WTC11 (cell line): ENCODE data around the gene SLC2A4RG. TPM values are rescaled to one million over a fixed set of nuclear protein-coding genes. Genes with fewer than 3 reads are reported as not detected.
"Not testable (repeated sequence)": the region's sequence is repeated elsewhere in the genome, so short reads cannot be mapped to it uniquely, and the experiment has no call there.

Experiments used
- ATAC-seq: fragments of 200-7000 bp; cut with Tn5 transposase; 2 replicates; pipeline ENCODE4 v1.10.0; 2021; ENCODE audit warnings: mild to moderate bottlenecking, moderate library complexity
- CTCF ChIA-PET: fragments of 300-600 bp; sonication (Branson Sonifier 250); formaldehyde crosslinking; loops from one replicate; lab custom pipeline; 2021; ENCODE audit warnings: antibody characterized with exemption; lab: Charles Lee
- POLR2A ChIA-PET: fragments of 350-600 bp; sonication (Branson Sonifier 250); formaldehyde crosslinking; loops from one replicate; lab custom pipeline; 2021; ENCODE audit warnings: antibody characterized with exemption; lab: Charles Lee
- DNase-seq: peaks from one replicate; pipeline ENCODE4 v3.0.0; 2021; ENCODE audit warnings: low spot score
- H3K27ac Mint-ChIP-seq: 2 replicates; pipeline ENCODE4 v1.8.0; 2021; ENCODE audit warnings: mixed read lengths
- H3K27me3 Mint-ChIP-seq: 2 replicates; pipeline ENCODE4 v1.8.0; 2021; ENCODE audit warnings: low read depth, mild to moderate bottlenecking, moderate library complexity, mixed read lengths
- H3K36me3 Mint-ChIP-seq: 2 replicates; pipeline ENCODE4 v1.8.0; 2021; ENCODE audit warnings: mixed read lengths
- H3K4me1 Mint-ChIP-seq: 2 replicates; pipeline ENCODE4 v1.8.0; 2022; ENCODE audit warnings: mixed read lengths
- H3K4me3 Mint-ChIP-seq: 2 replicates; pipeline ENCODE4 v1.8.0; 2021; ENCODE audit warnings: mild to moderate bottlenecking, moderate library complexity, mixed read lengths
- H3K9me3 Mint-ChIP-seq: 2 replicates; pipeline ENCODE4 v1.8.0; 2021; ENCODE audit warnings: mixed read lengths
- CBFB ChIP-seq: sonication (generic); formaldehyde crosslinking; IDR thresholded peaks from 2 replicates; pipeline ENCODE4 v1.8.1; 2022; ENCODE audit warnings: mild to moderate bottlenecking, low read depth, missing genetic modification reagents
- CREB1 ChIP-seq: sonication (generic); formaldehyde crosslinking; IDR thresholded peaks from 2 replicates; pipeline ENCODE4 v1.8.0; 2023; ENCODE audit warnings: mild to moderate bottlenecking, missing genetic modification reagents
- ETV6 ChIP-seq: sonication (generic); formaldehyde crosslinking; IDR thresholded peaks from 2 replicates; pipeline ENCODE4 v1.8.1; 2022; ENCODE audit warnings: mild to moderate bottlenecking, missing genetic modification reagents
- GABPB1 ChIP-seq: sonication (generic); formaldehyde crosslinking; IDR thresholded peaks from 2 replicates; pipeline ENCODE4 v1.8.1; 2023; ENCODE audit warnings: mild to moderate bottlenecking, missing genetic modification reagents
- GRHL2 ChIP-seq: fragments of 250-450 bp; sonication (Bioruptor Pico); IDR thresholded peaks from 2 replicates; pipeline ENCODE4 v1.8.0; 2022; ENCODE audit warnings: mild to moderate bottlenecking, moderate library complexity; ENCODE audit not compliant: insufficient replicate concordance, severe bottlenecking
- JAZF1 ChIP-seq: fragments of 250-450 bp; sonication (Bioruptor Pico); IDR thresholded peaks from 2 replicates; pipeline ENCODE4 v1.9.0; 2021; ENCODE audit warnings: moderate library complexity, mild to moderate bottlenecking, inconsistent platforms
- JUN ChIP-seq: sonication (generic); formaldehyde crosslinking; IDR thresholded peaks from 2 replicates; pipeline ENCODE4 v1.8.0; 2023; ENCODE audit warnings: mild to moderate bottlenecking, missing genetic modification reagents
- NR3C1 ChIP-seq: sonication (generic); formaldehyde crosslinking; conservative IDR thresholded peaks from 2 replicates; pipeline ENCODE4 v1.8.1; 2023; ENCODE audit warnings: low read depth, mild to moderate bottlenecking, missing genetic modification reagents
- SMAD3 ChIP-seq: sonication (generic); formaldehyde crosslinking; IDR thresholded peaks from 2 replicates; pipeline ENCODE4 v1.8.0; 2022; ENCODE audit warnings: missing genetic modification reagents, mild to moderate bottlenecking, borderline replicate concordance
- SOX15 ChIP-seq: fragments of 250-450 bp; sonication (Bioruptor Pico); IDR thresholded peaks from 2 replicates; pipeline ENCODE4 v1.9.0; 2021; ENCODE audit warnings: mild to moderate bottlenecking
- SP1 ChIP-seq: sonication (generic); formaldehyde crosslinking; conservative IDR thresholded peaks from 2 replicates; pipeline ENCODE4 v1.8.1; 2022; ENCODE audit warnings: missing genetic modification reagents
- TCF7 ChIP-seq: sonication (generic); formaldehyde crosslinking; IDR thresholded peaks from 2 replicates; pipeline ENCODE4 v1.8.0; 2022; ENCODE audit warnings: mild to moderate bottlenecking, low read depth, missing genetic modification reagents, moderate library complexity
- TEAD4 ChIP-seq: sonication (generic); formaldehyde crosslinking; IDR thresholded peaks from 2 replicates; pipeline ENCODE4 v1.8.0; 2022; ENCODE audit warnings: mild to moderate bottlenecking, missing genetic modification reagents
- ZBTB21 ChIP-seq: sonication (generic); formaldehyde crosslinking; IDR thresholded peaks from 2 replicates; pipeline ENCODE4 v1.8.1; 2023; ENCODE audit warnings: mild to moderate bottlenecking, missing genetic modification reagents, borderline replicate concordance
- ZNF121 ChIP-seq: sonication (generic); formaldehyde crosslinking; IDR thresholded peaks from 2 replicates; pipeline ENCODE4 v1.8.0; 2023; ENCODE audit warnings: missing genetic modification reagents
- ZNF263 ChIP-seq: sonication (generic); formaldehyde crosslinking; IDR thresholded peaks from 2 replicates; pipeline ENCODE4 v1.8.1; 2022; ENCODE audit warnings: low read depth, mild to moderate bottlenecking, moderate library complexity, missing genetic modification reagents
- ZNF396 ChIP-seq: fragments of 250-450 bp; sonication (Bioruptor Pico); IDR thresholded peaks from 2 replicates; pipeline ENCODE4 v1.8.0; 2021; ENCODE audit warnings: mild to moderate bottlenecking, moderate library complexity, borderline replicate concordance
- total RNA-seq: library from RNA; stranded (reverse); gene quantifications from 3 replicates; pipeline ENCODE4 v1.2.3, GENCODE V29; 2021
- TF ChIP-seq, protein P1 (sequence below): fragments of 250-450 bp; sonication (Bioruptor Pico); IDR thresholded peaks from 2 replicates; pipeline ENCODE4 v2.1.2; 2022; ENCODE audit warnings: mild to moderate bottlenecking, moderate library complexity
- TF ChIP-seq, protein P2 (sequence below): fragments of 250-450 bp; sonication (Bioruptor Pico); IDR thresholded peaks from 2 replicates; pipeline ENCODE4 v1.9.0; 2021; ENCODE audit warnings: mild to moderate bottlenecking
- TF ChIP-seq, protein P3 (sequence below): sonication (generic); formaldehyde crosslinking; IDR thresholded peaks from 2 replicates; pipeline ENCODE4 v1.8.1; 2022; ENCODE audit warnings: mild to moderate bottlenecking, missing genetic modification reagents, moderate library complexity, borderline replicate concordance
- TF ChIP-seq, protein P4 (sequence below): sonication (generic); formaldehyde crosslinking; IDR thresholded peaks from 2 replicates; pipeline ENCODE4 v1.8.1; 2023; ENCODE audit warnings: mild to moderate bottlenecking, moderate library complexity, missing genetic modification reagents
- TF ChIP-seq, protein P5 (sequence below): fragments of 250-450 bp; sonication (Bioruptor Pico); IDR thresholded peaks from 2 replicates; pipeline ENCODE4 v1.9.0; 2021; ENCODE audit warnings: mild to moderate bottlenecking

SLC2A4RG gene
- total RNA-seq, 1 experiment from 2014 or later = 43.3 TPM

DNA sequence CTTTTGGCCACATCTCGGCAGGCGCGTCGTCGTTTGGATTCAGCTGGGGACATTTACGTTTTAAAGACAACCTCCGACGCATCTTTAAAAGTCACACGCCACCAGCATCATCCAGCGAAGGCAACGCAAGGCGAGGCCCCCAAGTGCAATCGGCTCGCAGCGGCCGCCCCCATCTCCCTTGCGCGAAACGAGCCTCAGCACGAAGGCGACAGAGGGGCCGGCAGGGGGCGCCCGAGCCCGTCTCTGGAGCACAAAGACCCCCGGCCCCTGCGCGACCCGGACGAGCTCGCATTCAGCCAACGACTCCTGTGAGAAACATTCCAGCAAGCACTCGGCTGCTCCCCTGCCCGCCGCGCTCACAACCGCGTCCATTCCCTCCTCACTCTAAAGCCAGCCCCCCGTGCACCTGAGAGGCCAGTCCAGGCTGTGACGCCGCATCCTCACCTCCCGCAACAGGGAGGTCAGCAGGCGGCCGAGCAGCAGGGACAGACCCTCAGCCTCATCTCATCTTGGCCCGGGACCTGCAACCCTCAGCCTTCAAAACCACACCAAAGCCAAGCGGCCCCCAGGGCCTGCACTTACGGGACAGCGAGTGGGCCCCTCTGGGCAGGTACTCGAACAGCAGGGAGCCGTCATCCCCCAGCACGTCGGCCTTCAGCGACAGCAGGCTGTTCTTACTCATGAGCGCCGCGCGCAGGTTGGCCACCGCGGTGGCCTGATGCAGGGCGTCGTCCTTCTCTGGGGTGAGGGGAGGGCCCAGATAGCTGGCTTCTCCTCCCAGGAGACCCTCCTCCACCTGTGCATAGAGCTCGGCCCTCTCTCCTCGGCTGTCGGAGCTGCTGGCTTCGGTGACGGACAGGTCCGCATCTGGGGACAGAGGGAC is 35.8 kb downstream of the SLC2A4RG start (continued):
- TF ChIP-seq JAZF1 (CRISPR knock-in tag) (no peak), TCF7 (CRISPR knock-in tag) (no peak), SMAD3 (CRISPR knock-in tag) (no peak), TEAD4 (no peak), NR3C1 (CRISPR knock-in tag) (no peak), ETV6 (CRISPR knock-in tag) (peak; percentile 41; the same call in 1 of the 2 replicates), SOX15 (CRISPR knock-in tag) (no peak), ZBTB21 (CRISPR knock-in tag) (no peak), ZNF263 (CRISPR knock-in tag) (no peak), GRHL2 (no peak), SP1 (CRISPR knock-in tag) (no peak), JUN (CRISPR knock-in tag) (no peak), ZNF121 (CRISPR knock-in tag) (0 out of 2 replicates have a peak, but pooled peaks have one; percentile 45), GABPB1 (CRISPR knock-in tag) (no peak), CBFB (no peak), CREB1 (CRISPR knock-in tag) (no peak), ZNF396 (CRISPR knock-in tag) (no peak)
- TF ChIP-seq, protein P1, sequence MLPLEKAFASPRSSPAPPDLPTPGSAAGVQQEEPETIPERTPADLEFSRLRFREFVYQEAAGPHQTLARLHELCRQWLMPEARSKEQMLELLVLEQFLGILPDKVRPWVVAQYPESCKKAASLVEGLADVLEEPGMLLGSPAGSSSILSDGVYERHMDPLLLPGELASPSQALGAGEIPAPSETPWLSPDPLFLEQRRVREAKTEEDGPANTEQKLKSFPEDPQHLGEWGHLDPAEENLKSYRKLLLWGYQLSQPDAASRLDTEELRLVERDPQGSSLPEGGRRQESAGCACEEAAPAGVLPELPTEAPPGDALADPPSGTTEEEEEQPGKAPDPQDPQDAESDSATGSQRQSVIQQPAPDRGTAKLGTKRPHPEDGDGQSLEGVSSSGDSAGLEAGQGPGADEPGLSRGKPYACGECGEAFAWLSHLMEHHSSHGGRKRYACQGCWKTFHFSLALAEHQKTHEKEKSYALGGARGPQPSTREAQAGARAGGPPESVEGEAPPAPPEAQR (CRISPR knock-in tag) = no peak
- TF ChIP-seq, protein P2, sequence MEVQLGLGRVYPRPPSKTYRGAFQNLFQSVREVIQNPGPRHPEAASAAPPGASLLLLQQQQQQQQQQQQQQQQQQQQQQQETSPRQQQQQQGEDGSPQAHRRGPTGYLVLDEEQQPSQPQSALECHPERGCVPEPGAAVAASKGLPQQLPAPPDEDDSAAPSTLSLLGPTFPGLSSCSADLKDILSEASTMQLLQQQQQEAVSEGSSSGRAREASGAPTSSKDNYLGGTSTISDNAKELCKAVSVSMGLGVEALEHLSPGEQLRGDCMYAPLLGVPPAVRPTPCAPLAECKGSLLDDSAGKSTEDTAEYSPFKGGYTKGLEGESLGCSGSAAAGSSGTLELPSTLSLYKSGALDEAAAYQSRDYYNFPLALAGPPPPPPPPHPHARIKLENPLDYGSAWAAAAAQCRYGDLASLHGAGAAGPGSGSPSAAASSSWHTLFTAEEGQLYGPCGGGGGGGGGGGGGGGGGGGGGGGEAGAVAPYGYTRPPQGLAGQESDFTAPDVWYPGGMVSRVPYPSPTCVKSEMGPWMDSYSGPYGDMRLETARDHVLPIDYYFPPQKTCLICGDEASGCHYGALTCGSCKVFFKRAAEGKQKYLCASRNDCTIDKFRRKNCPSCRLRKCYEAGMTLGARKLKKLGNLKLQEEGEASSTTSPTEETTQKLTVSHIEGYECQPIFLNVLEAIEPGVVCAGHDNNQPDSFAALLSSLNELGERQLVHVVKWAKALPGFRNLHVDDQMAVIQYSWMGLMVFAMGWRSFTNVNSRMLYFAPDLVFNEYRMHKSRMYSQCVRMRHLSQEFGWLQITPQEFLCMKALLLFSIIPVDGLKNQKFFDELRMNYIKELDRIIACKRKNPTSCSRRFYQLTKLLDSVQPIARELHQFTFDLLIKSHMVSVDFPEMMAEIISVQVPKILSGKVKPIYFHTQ (CRISPR knock-in tag) = no peak
- TF ChIP-seq, protein P3, sequence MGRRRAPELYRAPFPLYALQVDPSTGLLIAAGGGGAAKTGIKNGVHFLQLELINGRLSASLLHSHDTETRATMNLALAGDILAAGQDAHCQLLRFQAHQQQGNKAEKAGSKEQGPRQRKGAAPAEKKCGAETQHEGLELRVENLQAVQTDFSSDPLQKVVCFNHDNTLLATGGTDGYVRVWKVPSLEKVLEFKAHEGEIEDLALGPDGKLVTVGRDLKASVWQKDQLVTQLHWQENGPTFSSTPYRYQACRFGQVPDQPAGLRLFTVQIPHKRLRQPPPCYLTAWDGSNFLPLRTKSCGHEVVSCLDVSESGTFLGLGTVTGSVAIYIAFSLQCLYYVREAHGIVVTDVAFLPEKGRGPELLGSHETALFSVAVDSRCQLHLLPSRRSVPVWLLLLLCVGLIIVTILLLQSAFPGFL = no peak
- TF ChIP-seq, protein P4, sequence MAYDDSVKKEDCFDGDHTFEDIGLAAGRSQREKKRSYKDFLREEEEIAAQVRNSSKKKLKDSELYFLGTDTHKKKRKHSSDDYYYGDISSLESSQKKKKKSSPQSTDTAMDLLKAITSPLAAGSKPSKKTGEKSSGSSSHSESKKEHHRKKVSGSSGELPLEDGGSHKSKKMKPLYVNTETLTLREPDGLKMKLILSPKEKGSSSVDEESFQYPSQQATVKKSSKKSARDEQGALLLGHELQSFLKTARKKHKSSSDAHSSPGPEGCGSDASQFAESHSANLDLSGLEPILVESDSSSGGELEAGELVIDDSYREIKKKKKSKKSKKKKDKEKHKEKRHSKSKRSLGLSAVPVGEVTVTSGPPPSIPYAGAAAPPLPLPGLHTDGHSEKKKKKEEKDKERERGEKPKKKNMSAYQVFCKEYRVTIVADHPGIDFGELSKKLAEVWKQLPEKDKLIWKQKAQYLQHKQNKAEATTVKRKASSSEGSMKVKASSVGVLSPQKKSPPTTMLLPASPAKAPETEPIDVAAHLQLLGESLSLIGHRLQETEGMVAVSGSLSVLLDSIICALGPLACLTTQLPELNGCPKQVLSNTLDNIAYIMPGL (CRISPR knock-in tag) = peak; percentile 85
- TF ChIP-seq, protein P5, sequence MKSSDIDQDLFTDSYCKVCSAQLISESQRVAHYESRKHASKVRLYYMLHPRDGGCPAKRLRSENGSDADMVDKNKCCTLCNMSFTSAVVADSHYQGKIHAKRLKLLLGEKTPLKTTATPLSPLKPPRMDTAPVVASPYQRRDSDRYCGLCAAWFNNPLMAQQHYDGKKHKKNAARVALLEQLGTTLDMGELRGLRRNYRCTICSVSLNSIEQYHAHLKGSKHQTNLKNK = no peak
- TF ChIP-seq, all 79 proteins: peak for 5

DNA sequence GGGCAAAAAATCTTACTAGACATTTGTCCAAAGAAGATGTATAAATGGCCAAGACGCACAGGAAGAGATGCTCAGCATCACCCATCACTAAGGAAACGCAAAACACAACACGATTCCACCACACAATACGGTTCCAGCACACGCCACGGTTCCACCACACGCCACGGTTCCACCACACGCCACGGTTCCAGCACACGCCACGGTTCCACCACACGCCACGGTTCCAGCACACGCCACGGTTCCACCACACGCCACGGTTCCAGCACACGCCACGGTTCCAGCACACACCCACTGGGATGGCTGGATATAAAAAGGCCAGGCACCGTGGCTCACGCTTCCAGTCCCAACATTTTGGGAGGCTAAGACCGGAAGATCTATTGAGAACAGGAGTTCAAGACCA is 37.3 kb downstream of the SLC2A4RG start:
- CTCF ChIA-PET, H3K27ac Mint-ChIP-seq, DNase-seq, H3K4me3 Mint-ChIP-seq, H3K27me3 Mint-ChIP-seq, ATAC-seq: not testable (repeated sequence)
- Mint-ChIP-seq H3K9me3 (peaks cover 20% of the 10 kb centered on the region), H3K36me3 (peaks cover 16% of the 10 kb centered on the region), H3K4me1 (peaks cover 14% of the 10 kb centered on the region)
- POLR2A ChIA-PET = interaction anchor here (0.6 kb wide), 1 partner anchor 32 kb away, joined by 5 read pairs; no protein-coding TSS in a partner anchor
